Activated CD8-positive, alpha-beta memory T cell treated with anti-CD3 and anti-CD28 coated beads, Interleukin-2, amount 50 U/mL, for 1 hour (primary cell): Measurements from ENCODE around the gene KIAA0232.
"Not testable (repeated sequence)": the region's sequence is repeated elsewhere in the genome, so short reads cannot be mapped to it uniquely, and the experiment has no call there.

Experiments
- DNase-seq: peaks from one replicate; pipeline ENCODE4 v3.0.0-alpha.2; 2020; ENCODE audit errors: extremely low read depth

The KIAA0232 gene

DNA sequence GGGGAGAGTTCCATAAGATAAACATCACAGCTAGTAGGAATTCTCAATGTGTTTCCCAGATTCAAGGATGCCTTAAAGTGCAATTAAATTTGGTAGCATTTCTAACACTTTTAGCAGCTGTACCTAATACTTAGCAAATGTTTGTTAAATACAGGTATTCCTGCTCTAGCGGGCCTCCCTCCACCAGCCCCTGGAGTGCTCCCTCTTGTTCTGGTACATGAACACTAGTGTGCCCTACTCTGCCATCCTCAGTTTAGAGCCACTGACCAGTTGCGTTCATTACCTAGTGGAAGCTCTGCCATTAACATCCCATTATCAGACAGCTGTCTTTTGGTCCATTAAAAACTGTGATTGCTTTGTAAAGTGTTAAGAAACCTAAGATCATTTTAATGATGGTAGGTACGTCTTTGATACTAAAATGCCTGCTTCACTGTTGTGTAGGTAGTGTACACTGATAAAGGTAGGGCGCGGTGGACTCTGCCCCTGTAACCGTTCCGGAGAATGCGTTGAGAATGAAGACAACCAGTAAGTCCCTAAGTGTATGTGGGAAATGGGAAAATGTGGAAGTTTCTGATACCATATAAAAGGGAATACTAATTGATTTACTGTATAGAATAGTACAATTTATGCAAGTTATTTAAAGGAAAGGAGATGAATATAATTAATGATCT lies 21.7 kb downstream of the KIAA0232 start:
- DNase-seq: no peak

DNA sequence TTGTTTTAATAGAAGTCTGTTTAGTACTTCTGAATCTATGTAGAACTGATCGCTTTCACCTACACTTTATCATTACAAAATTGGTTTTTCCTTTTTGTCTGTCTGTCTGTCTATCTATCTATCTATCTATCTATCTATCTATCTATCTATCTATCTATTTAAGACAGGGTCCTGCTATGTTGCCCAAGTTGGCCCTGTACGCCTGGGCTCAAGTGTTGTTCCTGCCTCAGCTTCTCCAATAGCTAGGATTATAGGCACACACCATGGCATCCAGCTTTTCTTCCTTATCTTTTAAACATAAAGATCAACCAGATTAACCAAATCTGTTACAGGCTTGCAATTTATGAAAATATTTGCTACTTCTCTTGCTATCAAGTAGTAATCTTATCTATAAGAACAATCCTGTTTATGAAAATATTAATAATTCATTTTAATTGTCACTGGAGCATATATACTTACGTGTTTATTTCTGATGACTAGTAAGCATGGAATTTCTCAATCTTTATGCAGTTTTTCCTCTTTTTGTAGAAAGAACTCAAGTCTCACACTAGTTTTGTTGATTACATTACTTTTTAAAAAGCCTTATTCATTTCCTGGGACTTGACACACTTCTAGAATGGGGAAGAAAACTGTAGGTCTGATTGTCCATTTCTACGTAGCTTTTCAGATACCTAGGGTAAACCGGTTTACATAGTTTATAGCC lies 24.5 kb downstream of the KIAA0232 start:
- DNase-seq: no peak

DNA sequence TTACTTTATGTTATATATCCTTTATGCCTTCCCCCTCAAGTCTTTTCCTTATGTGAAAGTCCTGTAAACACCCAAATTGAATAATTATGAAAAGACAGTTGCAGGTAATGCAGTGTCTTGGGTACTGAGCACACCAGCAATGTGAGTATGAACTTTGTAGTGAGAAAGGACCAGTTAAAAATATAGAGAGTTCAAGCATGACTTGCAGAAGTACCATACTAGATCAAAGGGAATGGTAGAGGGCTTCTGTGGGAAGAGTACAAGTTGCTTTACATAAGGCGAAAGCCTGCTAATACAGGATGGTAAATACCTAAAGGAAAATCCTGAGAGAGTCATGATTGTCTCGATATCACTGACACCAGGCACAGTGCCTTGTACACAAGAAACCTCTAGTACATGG lies 25.7 kb downstream of the KIAA0232 start:
- DNase-seq: no peak

DNA sequence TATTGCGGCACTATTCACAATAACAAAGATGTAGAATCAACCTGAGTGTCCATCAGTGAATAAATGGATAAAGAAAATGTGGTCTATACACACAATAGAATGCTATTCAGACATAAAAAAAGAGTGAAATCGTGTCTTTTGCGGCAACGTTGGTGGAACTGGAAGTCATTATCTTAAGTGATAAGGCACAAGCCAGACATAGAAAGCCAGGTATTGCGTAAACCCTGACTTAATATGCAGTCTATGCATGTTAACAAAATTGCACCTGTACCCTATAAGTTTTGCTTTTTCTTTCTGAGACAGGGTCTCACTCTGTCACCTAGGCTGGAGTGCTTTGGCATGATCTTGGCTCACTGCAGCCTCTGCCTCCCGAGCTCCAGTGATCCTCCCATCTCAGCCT lies 28.6 kb downstream of the KIAA0232 start:
- no peak for DNase-seq

DNA sequence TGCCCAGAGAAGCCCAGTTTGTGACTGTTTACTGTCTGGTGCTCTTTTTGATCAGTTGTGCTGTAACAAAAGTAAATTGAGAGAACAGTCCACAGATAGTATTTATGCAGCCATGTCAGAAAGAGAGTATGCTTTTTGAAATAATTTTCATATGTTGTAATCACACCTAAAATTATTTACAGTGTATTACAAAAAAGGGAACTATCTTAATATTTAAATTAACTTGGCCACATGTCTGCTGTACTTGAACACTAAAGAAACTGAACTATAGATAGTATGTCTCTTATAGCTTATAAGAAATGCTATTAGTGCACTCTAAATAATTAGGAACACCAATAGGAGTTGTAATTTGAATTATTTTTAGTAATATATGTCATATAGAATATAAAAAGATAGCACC lies 30.2 kb downstream of the KIAA0232 start:
- DNase-seq: no peak

DNA sequence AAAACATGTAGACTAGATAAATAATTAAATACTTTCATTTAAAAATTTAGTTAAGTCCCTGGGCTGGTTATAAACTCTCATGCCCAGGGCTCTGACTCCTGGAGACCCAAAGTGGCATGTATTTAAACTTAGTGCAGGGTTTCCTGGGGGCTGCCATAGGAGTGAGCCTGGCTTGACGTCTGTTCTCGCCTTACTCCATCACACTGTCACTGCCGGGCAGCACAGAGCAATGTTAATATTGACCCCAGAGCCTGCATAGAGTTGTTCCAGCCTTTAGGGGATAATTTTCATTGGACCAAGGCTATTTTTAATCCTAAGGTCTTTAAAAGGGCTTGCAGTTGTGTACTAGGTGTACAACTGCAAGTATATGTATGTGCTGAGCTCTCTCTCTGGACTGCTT lies 31.2 kb downstream of the KIAA0232 start:
- no peak for DNase-seq

DNA sequence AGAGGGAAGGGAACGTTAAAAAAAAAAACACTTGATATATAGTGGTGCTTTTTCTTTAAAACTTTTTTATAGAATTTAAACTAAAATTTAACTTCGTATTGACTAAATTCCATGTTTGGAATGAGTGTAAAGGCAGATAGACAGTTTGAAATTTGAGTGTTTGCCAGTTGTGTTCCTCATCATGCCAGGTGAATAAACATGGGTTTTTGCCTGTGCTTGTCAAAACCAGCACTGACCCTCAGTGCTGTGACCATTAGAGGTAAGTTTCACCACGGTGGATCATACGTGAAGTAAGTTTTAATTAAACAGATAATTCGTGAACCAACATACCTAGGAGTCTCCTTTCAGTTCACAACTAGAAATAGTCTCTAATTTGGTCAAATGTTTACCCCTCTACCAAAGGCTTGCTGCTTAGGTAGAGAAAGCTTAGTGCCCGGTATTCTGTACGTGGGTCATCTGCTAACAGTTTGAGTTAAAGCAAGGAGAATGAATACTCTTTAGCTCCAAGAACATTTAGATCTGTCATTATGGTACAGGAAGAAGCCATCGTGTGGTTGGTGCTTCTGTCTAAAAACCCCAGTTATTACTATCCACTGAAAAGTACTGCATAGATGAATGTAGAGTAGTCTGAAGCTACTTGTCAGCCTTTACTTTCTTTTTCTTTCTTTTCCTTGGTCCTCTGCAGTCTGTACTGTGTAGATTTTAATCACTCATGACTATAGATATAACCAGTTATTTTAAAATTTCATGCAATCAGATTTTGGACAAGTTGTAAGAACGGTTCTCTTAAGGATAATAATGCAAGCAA lies 32.7 kb downstream of the KIAA0232 start:
- no peak for DNase-seq

DNA sequence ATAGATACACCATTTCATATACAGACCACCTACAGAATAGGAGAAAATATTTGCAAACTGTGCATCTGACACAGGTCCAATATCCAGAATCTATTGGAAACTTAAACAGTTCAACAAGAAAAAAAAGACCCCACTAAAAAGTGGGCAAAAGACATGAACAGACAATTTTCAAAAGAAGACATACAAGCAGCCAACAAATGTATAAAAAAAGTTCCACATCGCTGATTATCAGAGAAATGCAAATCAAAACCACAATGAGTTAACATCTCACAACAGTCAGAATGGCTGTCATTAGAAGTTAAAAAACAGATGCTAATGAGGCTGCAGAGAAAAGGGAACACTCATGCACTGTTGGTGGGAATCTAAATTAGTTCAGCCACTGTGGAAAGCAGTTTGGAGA lies 36.8 kb downstream of the KIAA0232 start:
- no peak for DNase-seq

DNA sequence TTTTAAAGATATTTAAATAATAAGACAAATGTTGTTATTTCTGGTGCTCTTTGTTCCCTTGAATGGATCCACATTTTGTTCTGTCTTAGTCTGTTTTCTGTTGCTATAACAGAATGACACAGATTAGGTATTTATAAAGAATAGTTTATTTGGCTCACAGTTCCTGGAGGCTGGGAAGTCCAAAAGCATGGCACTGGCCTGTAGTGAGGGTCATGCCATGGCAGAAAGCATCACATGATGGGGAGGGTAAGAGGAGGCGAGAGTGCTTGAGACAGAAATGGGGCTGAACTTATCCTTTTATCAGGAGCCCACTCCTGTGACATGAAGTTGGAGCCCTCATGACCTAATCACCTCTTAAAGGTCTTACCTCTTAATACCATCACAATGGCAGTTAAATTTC lies 38.2 kb downstream of the KIAA0232 start:
- no peak for DNase-seq

DNA sequence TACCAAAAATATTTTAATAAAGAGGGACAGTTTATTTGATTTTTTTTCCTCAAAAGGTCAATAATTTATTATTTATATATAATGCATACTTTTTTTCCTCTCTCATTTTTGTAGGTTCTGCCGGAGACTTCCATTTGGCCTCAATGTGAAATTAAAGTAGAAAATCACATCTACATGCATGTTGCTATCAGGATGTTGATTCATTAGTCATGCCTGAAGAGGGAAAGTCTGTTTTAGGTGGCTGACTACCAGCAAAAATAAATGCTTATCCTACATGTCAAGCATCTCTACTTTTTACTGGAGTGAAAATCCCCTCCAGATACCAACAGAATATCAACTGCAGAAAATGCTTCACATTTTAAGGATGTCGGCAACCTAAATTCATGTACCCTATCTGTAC lies 41.5 kb downstream of the KIAA0232 start:
- DNase-seq: no peak

DNA sequence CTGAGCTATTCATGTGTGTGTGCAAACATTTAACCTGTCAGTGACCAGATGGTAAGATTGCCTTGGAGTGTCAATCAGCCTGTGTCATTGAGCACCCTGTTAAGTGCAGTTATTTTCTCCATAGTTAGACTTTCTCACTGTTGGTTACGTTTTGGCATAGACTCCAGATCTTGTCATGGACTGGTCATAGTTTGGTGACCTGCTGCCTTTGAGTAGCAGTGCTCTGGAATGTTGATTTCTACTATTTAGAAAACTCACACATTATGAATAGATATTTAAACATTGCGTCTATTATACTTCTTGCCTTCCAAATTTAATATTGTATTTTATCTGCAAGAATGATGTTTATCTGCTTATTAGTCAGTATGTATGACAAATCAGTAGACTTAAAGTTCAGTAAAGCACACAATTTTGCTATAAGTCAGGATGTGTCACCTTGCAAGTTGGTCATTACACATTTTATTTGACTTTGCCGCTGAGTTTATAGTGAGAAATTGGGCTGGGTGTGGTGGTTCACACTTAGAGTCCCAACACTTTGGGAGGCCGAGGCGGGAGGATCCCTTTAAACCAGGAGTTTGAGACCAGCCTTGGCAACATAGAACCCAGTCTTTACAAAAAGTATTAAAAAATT lies 42.4 kb downstream of the KIAA0232 start:
- DNase-seq: no peak

DNA sequence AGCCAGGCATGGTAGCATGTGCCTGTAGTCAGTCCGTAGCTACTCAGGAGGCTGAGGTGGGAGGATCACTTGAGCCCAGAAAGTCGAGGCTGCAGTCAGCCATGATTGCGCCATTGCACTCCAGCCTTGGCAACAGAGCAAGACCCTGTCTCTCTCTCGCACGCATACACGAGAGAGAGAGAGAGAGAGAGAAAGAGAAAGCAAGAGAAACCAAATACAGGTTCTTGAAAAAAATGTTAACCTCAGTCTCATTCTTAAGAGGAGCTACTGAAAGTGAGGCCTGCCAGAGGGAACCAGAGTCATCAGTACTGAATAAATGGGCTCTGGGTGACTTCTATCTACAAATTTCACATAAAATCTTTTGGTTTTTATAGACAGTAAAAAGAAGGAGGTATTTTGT lies 42.9 kb downstream of the KIAA0232 start:
- no peak for DNase-seq

DNA sequence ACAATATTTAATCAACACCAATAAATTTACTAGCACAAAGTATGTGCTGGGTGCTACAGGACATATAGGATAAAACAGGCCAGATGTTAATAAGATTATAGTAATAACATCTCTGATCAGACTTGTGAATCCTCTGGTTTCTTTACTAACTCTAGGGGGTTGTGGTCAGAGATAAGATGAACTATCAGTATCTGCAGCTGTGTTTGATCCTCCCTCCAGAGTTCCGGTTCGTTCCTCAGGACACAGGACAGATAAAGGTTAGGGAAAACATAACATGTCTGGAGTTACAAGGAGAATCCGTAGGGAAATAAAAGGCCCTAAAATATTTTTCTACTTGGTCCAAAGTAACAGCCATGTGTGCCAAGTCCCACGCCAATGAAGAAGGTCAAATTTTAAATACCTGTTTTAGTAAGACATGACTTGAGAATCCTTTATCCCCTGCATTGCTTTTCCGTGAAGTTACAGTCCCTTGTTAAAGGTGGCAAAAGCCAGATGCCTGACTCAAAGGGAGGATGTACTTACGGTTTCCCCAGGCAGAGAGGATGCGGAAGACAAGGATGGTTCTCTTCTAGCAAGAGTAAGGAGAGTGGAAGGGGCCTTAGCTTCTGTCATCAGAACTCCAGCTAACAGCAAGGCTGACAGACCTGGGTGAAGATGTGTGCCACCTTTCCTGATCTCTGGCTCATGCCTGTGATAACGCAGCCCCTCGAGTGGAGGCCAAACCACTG lies 44.4 kb downstream of the KIAA0232 start:
- DNase-seq: no peak

DNA sequence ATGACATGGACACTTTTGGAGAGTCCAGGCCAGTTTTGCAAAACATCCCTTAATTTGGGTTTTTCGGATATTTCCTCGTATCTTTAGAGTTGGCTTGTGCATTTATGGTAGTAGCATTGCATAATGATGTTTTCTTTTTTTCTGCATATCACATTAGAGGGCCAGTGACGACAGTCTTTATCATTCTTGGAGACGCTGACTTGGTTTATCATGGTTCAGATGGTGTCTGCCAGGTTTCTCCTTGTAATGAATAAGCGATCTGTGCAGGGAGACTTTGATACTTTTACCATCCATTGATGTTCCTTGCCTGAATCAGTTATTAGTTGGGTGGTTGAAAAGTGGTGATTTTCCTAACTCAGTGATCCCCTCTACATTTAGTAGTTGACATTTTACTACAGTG lies 46.6 kb downstream of the KIAA0232 start:
- DNase-seq: no peak

DNA sequence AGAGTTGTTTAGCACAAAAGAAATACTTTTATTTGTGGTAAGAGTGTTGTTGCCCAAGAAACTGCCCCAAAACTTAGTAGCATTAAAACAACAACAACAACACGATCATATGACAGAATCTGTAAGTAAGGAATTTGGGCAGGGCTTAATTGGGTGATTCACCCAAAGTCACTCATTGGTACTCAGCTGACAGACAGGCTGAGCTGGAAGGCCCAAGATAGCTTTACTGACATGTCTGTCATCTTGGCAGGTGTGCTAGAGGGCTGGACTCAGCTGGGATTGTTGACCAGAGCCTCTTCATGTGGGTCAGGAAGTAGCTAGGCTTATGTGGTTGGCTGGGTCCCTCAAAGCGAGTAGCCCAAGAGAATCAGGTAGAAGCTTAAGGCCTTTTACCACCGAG lies 52.3 kb downstream of the KIAA0232 start:
- no peak for DNase-seq

DNA sequence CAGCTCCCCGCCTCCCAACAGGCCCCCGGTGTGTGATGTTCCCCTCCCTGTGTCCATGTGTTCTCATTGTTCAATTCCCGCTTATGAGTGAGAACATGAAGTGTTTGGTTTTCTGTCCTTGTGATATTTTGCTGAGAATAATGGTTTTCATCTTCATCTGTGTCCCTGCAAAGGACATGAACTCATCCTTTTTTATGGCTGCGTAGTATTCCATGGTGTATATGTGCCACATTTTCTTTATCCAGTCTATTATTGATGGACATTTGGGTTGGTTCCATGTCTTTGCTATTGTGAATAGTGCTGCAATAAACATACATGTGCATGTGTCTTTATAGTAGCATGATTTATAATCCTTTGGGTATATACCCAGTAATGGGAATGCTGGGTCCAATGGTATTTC lies 53.1 kb downstream of the KIAA0232 start:
- DNase-seq: not testable (repeated sequence)

DNA sequence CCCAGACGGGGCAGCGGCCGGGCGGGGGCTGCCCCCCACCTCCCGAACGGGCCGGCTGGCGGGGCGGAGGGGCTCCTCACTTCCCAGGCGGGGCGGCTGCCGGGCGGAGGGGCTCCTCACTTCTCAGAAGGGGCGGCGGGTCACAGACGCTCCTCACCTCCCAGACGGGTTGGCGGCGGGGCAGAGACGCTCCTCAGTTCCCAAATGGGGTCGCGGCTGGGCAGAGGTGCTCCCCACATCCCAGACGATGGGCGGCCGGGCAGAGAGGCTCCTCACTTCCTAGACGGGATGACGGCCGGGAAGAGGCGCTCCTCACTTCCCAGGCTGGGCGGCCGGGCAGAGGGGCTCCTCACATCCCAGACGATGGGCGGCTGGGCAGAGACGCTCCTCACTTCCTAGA lies 54.6 kb downstream of the KIAA0232 start:
- not testable (repeated sequence) for DNase-seq

DNA sequence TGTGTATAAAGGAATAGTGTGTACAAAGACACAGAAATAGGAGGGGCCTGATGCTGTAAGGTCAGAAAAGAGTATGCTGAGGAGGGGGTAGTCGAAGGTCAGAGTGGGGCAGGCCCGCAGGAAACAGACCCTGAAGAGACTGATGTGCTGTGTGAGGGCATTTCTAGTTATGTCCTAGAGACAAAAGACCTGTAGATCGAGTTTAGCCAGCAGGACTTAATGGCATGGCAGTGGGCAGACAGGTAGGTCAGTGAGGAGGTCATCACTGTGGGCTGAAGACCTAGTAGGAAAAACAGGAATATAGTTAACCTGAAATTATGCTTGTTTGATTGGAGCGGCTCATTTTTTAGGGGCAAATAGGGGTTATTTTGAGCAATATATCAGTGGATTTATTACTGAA lies 57.1 kb downstream of the KIAA0232 start:
- DNase-seq: no peak

DNA sequence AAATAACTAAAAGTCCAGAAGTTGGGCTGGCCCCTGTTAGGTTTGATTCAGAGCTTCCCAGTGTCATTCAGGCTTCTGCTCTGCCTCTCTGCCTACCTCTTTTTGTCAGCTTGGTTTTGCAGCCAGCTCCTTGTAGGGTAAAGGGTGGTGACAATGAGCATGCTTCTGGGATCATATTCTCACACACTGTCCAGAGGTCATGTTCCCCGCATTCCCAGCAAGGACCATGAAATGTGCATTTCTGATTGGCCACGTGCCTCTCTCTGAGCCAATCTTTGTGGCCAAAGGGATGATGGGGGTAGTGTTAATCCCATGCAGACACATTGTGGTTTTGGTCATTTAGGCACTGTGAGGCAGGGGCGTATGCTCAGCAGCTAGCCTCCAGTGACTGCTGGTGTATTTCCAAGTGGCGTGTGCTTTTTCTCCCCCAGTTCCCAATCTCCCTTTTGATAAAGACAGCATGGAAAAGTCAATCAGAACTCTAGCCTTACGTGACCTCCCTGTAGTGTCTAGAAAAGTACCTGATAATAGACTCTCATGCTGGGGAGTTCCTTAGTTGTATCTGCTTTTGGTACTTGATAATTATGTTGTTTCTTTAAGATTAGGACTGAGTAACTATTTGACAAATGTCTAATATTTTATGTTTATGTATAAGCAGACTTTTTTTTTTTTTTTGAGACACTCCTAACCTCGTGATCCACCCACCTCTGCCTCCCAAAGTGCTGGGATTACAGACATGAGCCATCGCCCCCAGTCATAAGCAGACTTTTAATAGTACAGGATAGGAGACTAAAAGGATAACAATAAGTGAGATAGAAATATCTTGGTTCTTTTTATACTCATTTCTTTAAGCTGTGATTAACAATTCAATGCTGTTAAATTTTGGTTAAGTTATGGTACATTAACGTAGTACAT lies 57.8 kb downstream of the KIAA0232 start:
- DNase-seq: no peak

DNA sequence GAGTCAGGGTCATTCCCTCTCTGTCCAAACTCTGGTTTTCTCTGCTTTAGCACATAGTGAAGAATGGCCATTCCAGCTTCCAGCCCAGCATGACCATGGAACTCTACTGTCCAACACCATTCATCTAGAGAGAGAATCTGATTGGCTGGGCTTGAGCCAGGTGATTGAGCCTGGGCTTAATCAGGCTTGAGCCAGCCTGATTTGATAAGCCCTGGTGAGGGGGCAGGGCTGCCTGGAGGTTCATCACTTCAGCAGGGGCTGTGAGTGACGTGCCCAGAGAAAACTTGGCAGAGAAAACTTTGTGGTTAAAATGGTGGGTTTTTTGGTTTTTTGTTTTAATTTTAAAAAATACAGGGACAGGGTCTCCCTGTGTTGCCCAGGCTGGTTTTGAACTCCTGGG lies 62.5 kb downstream of the KIAA0232 start:
- no peak for DNase-seq

DNA sequence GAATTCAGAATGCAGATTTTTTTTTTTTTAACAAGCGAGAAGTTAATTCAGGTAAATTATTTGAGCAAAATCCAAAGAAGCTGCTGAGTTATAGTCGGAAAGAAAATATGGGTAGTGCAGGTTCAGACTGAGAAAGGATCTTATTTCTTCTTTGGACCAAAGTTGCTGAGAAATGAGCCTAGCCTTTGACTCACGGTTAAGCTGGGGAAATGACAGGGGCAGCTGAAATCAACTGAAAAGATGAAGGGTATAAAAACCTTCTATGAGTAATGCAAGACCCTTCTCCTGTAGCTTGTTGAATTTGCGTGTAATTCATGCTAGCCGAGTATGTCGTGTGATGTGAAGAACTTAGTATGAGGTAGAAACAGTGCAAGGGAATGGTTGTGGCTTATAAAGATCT lies 63.0 kb downstream of the KIAA0232 start:
- DNase-seq: no peak
